HG02852 (cell line): ENCODE data around the gene ACTG2.
"Not testable (repeated sequence)": the region's sequence is repeated elsewhere in the genome, so short reads cannot be mapped to it uniquely, and the experiment has no call there.

Source experiments
- ATAC-seq: cut with Tn5 transposase; IDR thresholded peaks from one replicate; pipeline ENCODE4 v1.9.1; 2021; ENCODE audit warnings: mild to moderate bottlenecking, moderate library complexity; ENCODE audit not compliant: unreplicated experiment

Gene ACTG2

DNA sequence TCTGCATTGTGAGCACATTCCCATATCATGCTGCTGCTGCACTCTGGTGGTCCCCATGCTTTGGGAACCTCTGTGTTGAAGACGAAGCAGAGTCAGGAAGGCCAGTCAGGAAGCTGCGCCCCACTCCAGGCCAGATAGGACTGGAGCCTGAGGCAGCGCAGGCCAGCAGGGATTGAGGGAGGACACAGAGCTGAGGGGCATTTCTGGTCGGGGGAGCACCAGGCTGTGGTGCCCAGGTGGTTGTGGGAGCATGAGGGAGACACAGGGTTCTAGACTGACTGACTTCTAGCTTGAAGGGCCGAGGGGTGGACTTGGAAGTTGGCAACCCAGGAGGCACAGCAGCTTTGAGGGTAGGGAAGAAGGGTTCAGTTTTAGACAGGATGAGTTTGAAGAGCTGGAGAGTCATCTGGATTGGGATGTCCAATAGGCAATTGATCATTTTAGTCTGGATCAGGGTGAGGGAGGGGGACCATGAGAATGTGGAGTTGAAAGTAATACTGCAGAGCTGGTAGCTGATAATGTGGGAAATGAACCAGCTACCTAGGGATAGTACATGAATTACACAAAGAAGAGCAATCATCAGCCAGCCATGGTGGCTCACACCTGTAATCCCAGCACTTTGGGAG, 1.4 kb upstream of the ACTG2 start:
- ATAC-seq = no peak

DNA sequence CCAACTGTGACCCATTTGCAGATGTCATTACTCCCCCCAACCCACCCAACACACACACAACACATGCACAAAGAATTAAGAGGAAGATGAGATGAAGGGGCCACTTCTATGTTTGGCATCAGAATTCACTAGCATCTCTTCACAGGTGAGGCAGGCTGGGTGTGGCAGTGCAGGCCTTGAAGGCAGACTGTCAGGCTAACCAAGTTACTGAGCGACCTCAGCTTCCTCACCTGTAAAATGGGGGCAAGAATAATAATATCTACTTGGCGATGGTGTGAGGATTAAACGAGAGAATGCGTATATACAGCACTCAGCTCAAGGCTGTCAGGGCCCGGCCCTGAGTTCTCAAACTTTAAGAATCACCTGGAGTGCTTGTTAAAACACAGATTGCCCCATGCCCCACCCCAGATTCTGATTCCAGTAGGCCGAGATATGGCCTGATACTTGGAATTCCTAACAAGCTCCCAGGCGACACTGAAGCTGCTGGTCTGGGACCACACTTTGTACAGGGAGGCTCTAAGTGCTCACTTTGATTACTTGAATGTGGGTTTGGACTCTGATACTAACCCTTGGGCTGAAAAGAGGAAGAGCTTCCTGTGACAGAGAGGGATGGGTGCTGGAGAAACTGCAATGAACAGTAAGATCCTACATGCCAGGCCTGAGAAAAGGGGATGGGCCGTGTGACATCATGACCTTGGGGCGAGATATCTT, 1.1 kb downstream of the ACTG2 start:
- no peak for ATAC-seq

DNA sequence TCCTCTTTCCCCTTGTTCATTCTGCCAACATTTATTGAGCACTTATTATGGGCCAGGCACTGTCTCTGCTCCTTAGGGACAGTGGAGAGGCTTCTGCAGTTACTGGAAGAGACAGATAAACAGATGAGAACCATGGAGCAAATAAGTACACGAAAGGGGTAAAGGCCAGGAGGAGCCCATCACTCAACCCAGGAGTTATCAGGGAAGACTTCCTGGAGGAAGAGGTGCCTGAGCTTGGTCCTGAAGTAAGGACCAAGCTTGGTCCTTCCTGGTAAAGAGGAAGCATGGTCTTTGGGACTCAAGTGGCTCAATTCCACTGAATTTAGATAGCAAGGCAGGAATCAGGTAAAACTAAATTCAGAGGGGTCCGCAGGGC, 1.7 kb downstream of the ACTG2 start:
- ATAC-seq = no peak

DNA sequence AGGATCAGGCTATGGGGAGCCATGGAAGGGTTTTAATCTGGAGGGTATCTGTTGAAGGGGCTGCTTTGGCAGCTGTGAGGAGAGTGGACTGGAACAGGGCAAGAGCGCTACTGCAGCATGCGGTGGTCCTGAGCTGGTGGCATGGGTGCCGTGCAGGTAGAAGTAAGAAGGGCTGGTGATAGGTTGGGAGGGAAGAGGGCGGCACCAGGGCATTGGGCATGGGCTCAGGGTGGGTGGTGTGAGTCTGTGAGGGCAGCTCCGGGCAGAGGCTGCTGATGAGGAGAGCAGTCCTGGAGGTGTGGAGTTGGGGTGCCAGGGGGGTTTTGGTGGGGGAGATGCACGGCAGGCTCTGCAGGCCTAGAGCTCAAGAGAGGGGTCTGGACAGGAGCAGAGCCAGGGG, 2.1 kb downstream of the ACTG2 start:
- ATAC-seq = no peak

DNA sequence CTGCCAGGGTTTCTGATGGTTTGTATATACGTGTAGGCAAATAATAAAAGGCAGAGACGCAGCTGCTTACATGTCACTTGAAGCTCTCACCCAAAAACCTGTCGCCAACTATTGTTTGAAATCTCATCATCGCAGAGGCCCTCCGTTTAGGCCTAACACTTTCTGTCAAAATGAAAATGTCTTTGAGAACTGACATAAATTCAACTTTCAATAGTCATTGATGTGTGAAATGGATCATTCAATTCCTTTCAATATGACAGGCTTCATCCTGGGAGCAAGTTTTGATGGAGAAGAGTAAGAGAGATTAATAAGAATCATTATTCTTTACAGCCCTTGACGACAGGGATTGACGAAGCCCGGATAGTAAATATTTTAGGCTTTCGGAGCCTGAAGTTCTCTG, 2.7 kb downstream of the ACTG2 start:
- no peak for ATAC-seq

DNA sequence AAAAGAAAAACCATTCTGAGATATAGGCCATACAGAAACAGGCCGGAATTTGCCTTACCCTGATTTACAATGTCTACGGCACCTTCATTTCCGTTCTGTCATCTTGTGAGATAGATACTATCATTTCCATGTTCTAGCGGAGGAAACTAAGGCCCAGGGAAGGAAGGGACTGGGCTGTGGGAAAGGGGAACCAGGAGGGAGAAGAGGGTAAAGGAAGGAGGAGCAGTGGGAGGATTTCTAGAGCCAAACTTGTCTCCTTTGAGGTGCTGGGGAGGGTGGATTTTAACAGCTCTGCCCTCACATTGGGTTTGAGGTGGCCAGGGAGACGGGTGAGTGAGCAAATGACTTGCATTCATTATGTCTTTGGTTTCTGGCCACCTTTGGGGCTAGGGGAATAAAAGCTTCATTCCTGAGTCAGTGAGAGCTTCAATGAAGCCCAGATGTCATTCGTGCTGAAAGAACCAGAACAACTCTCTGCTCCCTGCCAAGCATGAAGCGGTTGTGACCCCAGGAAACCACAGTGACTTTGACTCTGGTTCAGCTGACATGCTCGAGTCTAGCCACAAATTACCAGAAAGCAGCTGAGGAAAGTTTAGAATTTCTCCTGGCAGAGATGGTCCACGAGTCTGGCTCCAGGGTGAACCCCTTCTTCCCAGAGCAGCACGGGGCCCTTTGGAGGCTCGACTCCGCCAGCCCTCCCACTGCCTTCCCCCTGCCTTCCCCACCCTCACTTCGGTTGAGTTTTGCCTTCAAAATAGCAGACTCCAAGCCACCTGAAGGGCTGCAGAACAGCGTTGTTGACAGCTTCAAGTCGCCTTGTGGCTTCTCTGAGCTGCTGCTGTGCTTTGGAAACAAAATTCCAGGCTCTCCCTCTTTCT, 3.8 kb downstream of the ACTG2 start:
- ATAC-seq = peak; percentile 71

DNA sequence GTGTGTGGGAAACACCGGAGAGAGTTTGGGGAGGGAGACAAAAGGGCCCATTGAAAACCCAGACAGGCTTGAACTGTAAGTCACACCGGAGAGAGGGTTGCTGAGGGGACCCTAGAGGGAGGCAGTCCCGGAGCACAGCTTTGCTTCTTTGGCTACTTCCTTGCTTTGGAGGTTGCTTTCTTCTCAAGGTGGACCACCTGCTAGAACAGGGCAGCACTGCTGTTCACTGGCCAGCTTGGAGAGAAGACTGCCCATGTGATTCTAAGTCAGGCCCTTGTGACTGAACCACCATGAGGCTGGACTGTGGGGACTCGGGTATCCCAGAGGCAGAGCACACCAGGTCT, 4.4 kb downstream of the ACTG2 start:
- ATAC-seq = no peak

DNA sequence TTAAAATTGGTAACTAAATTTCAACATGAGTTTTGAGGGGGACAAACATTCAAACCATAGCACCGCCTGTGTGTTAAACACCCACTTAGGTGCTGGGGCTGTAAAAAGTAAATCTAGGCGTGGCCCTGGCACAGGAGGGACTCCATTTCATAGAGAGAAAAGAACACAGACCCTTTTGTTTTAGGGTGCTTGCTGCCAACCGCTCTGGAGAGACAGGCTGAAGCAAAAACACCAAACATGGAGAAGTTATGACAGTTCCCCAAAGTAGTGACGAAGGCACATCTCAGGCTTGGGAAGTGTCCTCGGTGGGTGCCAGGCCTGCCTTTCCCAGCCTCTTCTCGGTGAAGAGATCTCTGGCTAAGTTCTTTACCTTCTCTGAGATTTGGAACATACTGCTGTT, 5.1 kb downstream of the ACTG2 start:
- ATAC-seq = no peak

- no peak for ATAC-seq
These were observed 7.1 kb downstream of the ACTG2 start for GRCh38 chr2:73899801-73900336.

- no peak for ATAC-seq
These were observed 8.3 kb downstream of the ACTG2 start for GRCh38 chr2:73901143-73901542.

- ATAC-seq = no peak
These were observed 9.5 kb downstream of the ACTG2 start for GRCh38 chr2:73902284-73902683.

- ATAC-seq = no peak
These were observed 10.5 kb downstream of the ACTG2 start for GRCh38 chr2:73903313-73903712.

- ATAC-seq = not testable (repeated sequence)
These were observed 11.3 kb downstream of the ACTG2 start for GRCh38 chr2:73903949-73904613.

GRCh38 chr2:73904952-73905351, 12.1 kb downstream of the ACTG2 start:
- no peak for ATAC-seq

DNA sequence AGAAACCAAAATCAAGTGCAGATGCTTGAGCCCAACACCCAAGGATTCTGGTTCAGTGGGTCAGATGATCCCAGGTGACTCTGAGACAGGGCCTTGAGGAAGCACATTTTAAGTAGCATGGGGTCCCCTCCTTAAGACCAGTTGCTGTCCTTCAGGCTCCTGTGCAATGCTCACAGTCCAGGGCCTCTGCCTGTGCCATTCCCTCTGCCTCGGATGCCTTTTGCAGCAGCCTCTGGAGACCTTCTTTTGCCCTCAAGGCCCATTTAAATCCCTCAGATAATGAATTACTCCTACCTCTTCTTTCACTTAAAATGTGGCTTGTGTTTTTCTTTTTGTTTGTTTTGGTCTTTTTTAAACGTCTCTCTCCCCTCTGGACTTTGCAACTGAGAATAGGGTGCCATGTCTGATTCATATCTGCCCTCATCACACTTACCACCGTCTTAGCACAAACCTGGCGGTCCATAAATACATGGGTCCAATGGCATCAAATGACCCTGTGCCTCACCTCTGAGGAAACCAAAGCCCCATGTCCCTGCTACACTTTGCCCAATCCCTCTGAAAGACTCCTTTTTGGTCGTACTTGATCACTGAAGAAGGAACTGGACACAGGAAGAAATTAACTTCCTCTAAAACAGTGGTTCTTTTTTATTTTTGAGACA, 14.2 kb downstream of the ACTG2 start:
- ATAC-seq = no peak

DNA sequence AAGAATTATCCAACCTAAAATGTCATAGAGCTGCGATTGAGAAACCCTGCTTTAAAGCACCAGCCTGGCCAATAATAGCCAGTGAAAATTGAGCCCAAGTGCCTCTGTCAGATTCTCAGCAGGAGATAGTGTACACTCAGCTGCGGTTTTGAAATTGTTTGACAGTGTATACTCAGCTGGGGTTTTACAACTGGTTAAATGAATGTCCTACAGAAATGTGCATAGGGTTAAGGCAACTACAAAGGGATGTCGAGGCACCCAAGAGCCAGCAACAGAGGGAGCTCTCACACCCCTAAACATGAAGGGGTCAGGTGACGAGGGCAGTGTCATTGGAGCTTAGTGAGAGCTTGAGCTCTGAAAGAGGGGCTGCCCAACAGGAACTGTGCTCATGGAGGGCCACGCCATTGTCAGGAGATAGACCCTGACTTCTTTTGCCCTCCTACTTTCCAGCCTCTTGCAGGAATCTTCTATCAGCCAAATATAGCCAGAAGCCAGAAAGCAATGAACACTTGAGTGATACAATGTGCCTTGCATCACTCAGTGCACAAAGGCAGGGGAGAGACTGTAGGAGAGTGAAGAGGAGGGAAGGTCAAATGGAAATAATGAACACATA, 15.1 kb downstream of the ACTG2 start:
- ATAC-seq = no peak

DNA sequence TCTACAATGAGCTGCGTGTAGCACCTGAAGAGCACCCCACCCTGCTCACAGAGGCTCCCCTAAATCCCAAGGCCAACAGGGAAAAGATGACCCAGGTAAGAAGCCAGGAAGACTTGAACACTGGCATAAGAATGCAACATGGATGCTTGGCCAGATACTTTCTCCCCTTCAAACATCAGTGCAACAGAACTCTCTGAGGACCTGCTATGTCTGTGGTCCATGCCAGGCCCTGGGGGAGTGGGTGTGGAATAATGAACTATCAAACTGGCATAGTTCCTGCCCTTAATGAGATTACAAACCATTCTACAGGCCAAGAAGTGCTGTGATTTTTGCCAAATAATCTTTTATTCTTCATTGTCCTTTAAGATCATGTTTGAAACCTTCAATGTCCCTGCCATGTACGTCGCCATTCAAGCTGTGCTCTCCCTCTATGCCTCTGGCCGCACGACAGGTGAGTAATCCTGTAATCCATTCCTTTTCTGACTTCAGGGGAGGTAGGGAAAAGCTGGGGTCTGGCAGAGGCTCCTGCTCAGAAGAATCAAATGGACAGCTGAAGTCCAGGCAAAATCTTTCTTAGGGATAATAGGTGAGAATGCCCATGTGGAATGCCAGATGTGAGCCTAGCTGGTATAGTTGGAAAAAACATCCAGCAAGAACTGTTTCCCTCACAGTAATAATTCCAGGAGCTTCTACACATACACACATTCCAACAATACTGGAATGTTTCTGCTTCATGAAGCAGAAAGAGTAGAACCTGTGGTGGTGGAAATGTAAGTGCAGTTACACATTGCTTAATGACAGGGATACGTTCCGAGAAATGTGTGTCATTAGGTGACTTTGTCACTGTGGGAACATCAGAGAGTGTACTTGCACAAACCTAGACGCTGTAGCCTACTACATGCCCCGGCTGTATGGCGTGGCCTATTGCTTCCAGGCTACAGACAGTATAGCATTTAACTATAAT, 16.2 kb downstream of the ACTG2 start:
- no peak for ATAC-seq

GRCh38 chr2:73910873-73911547, 18.2 kb downstream of the ACTG2 start:
- ATAC-seq = no peak
